Measurements from ENCODE around the gene ALAD. TPM values are rescaled to one million over a fixed set of nuclear protein-coding genes. Genes with fewer than 3 reads are reported as not detected.
"Not testable (repeated sequence)": the region's sequence is repeated elsewhere in the genome, so short reads cannot be mapped to it uniquely, and the experiment has no call there.

ALAD gene
- total RNA-seq, 1 experiment from 2014 or later: 21.0 TPM

GRCh38 chr9:113409481-113409880, 8.4 kb upstream of the ALAD start:
- peak; percentile 72 for DNase-seq

GRCh38 chr9:113406873-113407511, 5.9 kb upstream of the ALAD start:
- peak overlapping the region; percentile 98; the same call in 1 of the 2 replicates for H3K9ac ChIP-seq (ENCODE audit: low read length)
- not testable (repeated sequence) for H3K9me3 ChIP-seq (ENCODE audit: low read length); H4K20me1 ChIP-seq (ENCODE audit: insufficient read depth, low read depth, low read length); H3K4me3 ChIP-seq (ENCODE audit: low read length); H3K27me3 ChIP-seq (ENCODE audit: low read length); H2AFZ ChIP-seq (ENCODE audit: low read length); H3K27ac ChIP-seq (ENCODE audit: low read length); H3K9me2 ChIP-seq (replicated peaks; ENCODE audit: insufficient read depth, low read length)
- H3K4me1 ChIP-seq (ENCODE audit: low read length): peaks cover 32% of the 10 kb centered on the region
- peaks cover 30% of the 10 kb centered on the region for H3K79me2 ChIP-seq (ENCODE audit: low read length)
- peak; percentile 78 for DNase-seq
- H3K4me2 ChIP-seq (ENCODE audit: low read depth, low read length, poor library complexity, severe bottlenecking): peak overlapping the region; percentile 12
- peaks cover 15% of the 10 kb centered on the region for H3K36me3 ChIP-seq (ENCODE audit: insufficient read depth, low read length)

More at GRCh38 chr9:113409481-113409880, 8.4 kb upstream of the ALAD start:
- H3K4me1 ChIP-seq (ENCODE audit: low read length): peaks cover 32% of the 10 kb centered on the region
- peak overlapping the region; percentile 99 for H3K4me2 ChIP-seq (ENCODE audit: low read depth, low read length, poor library complexity, severe bottlenecking)
- no peak overlapping the region for H2AFZ ChIP-seq (ENCODE audit: low read length)
- H4K20me1 ChIP-seq (ENCODE audit: insufficient read depth, low read depth, low read length): no peaks in the 10 kb centered on the region
- H3K9me3 ChIP-seq (ENCODE audit: low read length): no peaks in the 10 kb centered on the region
- H3K9ac ChIP-seq (ENCODE audit: low read length): peak overlapping the region; percentile 98
- peaks cover 30% of the 10 kb centered on the region for H3K79me2 ChIP-seq (ENCODE audit: low read length)
- H3K9me2 ChIP-seq (replicated peaks; ENCODE audit: insufficient read depth, low read length): no peaks in the 10 kb centered on the region
- H3K36me3 ChIP-seq (ENCODE audit: insufficient read depth, low read length): peaks cover 15% of the 10 kb centered on the region
- peak overlapping the region; percentile 97 for H3K4me3 ChIP-seq (ENCODE audit: low read length)
- H3K27ac ChIP-seq (ENCODE audit: low read length): peak overlapping the region; percentile 93
- H3K27me3 ChIP-seq (ENCODE audit: low read length): no peaks in the 10 kb centered on the region

GRCh38 chr9:113406353-113406752, 5.3 kb upstream of the ALAD start:
- peaks cover 30% of the 10 kb centered on the region for H3K79me2 ChIP-seq (ENCODE audit: low read length)
- H3K27ac ChIP-seq (ENCODE audit: low read length); H3K9me2 ChIP-seq (replicated peaks; ENCODE audit: insufficient read depth, low read length); H3K4me3 ChIP-seq (ENCODE audit: low read length); H2AFZ ChIP-seq (ENCODE audit: low read length); H3K9me3 ChIP-seq (ENCODE audit: low read length); H4K20me1 ChIP-seq (ENCODE audit: insufficient read depth, low read depth, low read length); H3K27me3 ChIP-seq (ENCODE audit: low read length); H3K4me2 ChIP-seq (ENCODE audit: low read depth, low read length, poor library complexity, severe bottlenecking); DNase-seq; H3K9ac ChIP-seq (ENCODE audit: low read length): not testable (repeated sequence)
- H3K4me1 ChIP-seq (ENCODE audit: low read length): peaks cover 32% of the 10 kb centered on the region
- peaks cover 15% of the 10 kb centered on the region for H3K36me3 ChIP-seq (ENCODE audit: insufficient read depth, low read length)

DNA sequence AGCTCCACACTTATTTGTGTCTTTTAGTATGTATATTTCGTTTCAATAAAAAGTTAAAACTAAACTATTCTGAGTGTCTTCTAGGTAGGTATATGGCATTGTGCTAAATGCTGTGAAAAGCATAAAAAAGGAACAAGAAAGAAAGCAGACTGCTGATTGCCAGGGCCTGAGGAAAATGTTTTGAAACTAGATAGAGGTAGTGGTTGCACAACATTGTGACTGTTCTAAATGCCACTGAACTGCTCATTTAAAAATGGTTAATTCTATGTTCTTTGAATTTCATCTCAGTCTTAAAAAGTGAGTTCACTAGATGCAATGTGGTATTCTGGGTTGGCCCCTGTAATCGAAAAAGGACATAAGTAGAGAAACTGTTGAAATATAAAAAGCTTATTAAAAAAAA, 2.6 kb upstream of the ALAD start:
- H3K9ac ChIP-seq (ENCODE audit: low read length): no peak overlapping the region

DNA sequence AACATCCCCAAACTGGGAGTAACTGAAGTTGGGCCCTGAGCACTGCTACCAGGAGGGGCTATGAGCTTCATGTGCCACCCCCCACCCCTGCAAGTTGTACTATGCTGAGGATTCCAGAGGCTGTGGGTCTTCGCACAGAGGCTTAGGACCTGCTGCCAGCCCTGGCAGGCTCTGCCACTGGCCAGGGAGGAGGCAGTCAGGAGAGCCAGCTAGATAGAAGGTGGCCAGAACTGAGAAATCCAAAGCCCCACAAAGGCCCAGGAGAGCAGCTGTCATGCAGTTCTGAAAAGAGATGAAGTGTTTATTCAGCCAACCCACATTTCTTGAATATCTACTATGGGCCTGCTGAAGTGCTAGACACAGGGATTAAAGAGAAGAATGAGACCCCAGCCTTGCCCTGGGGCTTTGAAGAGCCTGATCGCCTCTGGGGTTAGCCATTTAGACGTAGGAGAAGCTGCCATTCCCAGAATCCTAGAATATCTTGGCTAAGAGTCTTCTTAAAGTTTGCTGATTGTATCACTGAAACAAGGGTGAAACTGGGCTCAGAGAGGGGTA, 1.4 kb downstream of the ALAD start:
- H4K20me1 ChIP-seq (ENCODE audit: insufficient read depth, low read depth, low read length): no peaks in the 10 kb centered on the region
- peak overlapping the region; percentile 85 for H3K4me2 ChIP-seq (ENCODE audit: low read depth, low read length, poor library complexity, severe bottlenecking)
- H3K79me2 ChIP-seq (ENCODE audit: low read length): peaks cover 31% of the 10 kb centered on the region
- H3K9ac ChIP-seq (ENCODE audit: low read length): peak overlapping the region; percentile 94
- H3K36me3 ChIP-seq (ENCODE audit: insufficient read depth, low read length): no peaks in the 10 kb centered on the region
- H3K4me3 ChIP-seq (ENCODE audit: low read length): peak overlapping the region; percentile 99
- H3K27me3 ChIP-seq (ENCODE audit: low read length): no peaks in the 10 kb centered on the region
- no peaks in the 10 kb centered on the region for H3K9me3 ChIP-seq (ENCODE audit: low read length)
- H3K4me1 ChIP-seq (ENCODE audit: low read length): peaks cover 16% of the 10 kb centered on the region
- no peaks in the 10 kb centered on the region for H3K9me2 ChIP-seq (replicated peaks; ENCODE audit: insufficient read depth, low read length)
- no peak for DNase-seq
- no peak overlapping the region for H2AFZ ChIP-seq (ENCODE audit: low read length)
- no peak overlapping the region for H3K27ac ChIP-seq (ENCODE audit: low read length)

More for the DNA sequence above, 2.6 kb upstream of the ALAD start:
- DNase-seq: no peak
- Histone ChIP-seq H3K9me2 (replicated peaks; ENCODE audit: insufficient read depth, low read length) (no peaks in the 10 kb centered on the region), H3K27me3 (ENCODE audit: low read length) (no peaks in the 10 kb centered on the region), H3K36me3 (ENCODE audit: insufficient read depth, low read length) (peaks cover 12% of the 10 kb centered on the region), H3K4me2 (ENCODE audit: low read depth, low read length, poor library complexity, severe bottlenecking) (no peak overlapping the region), H3K4me1 (ENCODE audit: low read length) (peaks cover 31% of the 10 kb centered on the region), H2AFZ (ENCODE audit: low read length) (no peak overlapping the region), H3K9me3 (ENCODE audit: low read length) (no peaks in the 10 kb centered on the region), H3K27ac (ENCODE audit: low read length) (no peak overlapping the region), H3K79me2 (ENCODE audit: low read length) (peaks cover 38% of the 10 kb centered on the region), H4K20me1 (ENCODE audit: insufficient read depth, low read depth, low read length) (no peaks in the 10 kb centered on the region), H3K4me3 (ENCODE audit: low read length) (no peak overlapping the region)

- no peak overlapping the region for H3K4me3 ChIP-seq (ENCODE audit: low read length)
- H3K79me2 ChIP-seq (ENCODE audit: low read length): peaks cover 31% of the 10 kb centered on the region
- H2AFZ ChIP-seq (ENCODE audit: low read length): no peak overlapping the region
- DNase-seq: no peak
- no peak overlapping the region for H3K4me2 ChIP-seq (ENCODE audit: low read depth, low read length, poor library complexity, severe bottlenecking)
- H3K36me3 ChIP-seq (ENCODE audit: insufficient read depth, low read length): no peaks in the 10 kb centered on the region
- no peak overlapping the region for H3K27ac ChIP-seq (ENCODE audit: low read length)
- H3K9me3 ChIP-seq (ENCODE audit: low read length): no peaks in the 10 kb centered on the region
- no peaks in the 10 kb centered on the region for H4K20me1 ChIP-seq (ENCODE audit: insufficient read depth, low read depth, low read length)
- peaks cover 16% of the 10 kb centered on the region for H3K4me1 ChIP-seq (ENCODE audit: low read length)
- no peaks in the 10 kb centered on the region for H3K27me3 ChIP-seq (ENCODE audit: low read length)
- no peaks in the 10 kb centered on the region for H3K9me2 ChIP-seq (replicated peaks; ENCODE audit: insufficient read depth, low read length)
- no peak overlapping the region for H3K9ac ChIP-seq (ENCODE audit: low read length)
Observed at GRCh38 chr9:113398796-113399195, 2.3 kb downstream of the ALAD start.

GRCh38 chr9:113397203-113397631, 3.9 kb downstream of the ALAD start:
- no peaks in the 10 kb centered on the region for H4K20me1 ChIP-seq (ENCODE audit: insufficient read depth, low read depth, low read length)
- H3K9me2 ChIP-seq (replicated peaks; ENCODE audit: insufficient read depth, low read length): no peaks in the 10 kb centered on the region
- DNase-seq: no peak
- no peak overlapping the region for H2AFZ ChIP-seq (ENCODE audit: low read length)
- H3K4me3 ChIP-seq (ENCODE audit: low read length): no peak overlapping the region
- peaks cover 31% of the 10 kb centered on the region for H3K79me2 ChIP-seq (ENCODE audit: low read length)
- H3K9me3 ChIP-seq (ENCODE audit: low read length): no peaks in the 10 kb centered on the region
- no peaks in the 10 kb centered on the region for H3K36me3 ChIP-seq (ENCODE audit: insufficient read depth, low read length)
- no peaks in the 10 kb centered on the region for H3K27me3 ChIP-seq (ENCODE audit: low read length)
- peaks cover 16% of the 10 kb centered on the region for H3K4me1 ChIP-seq (ENCODE audit: low read length)
- no peak overlapping the region for H3K27ac ChIP-seq (ENCODE audit: low read length)
- H3K4me2 ChIP-seq (ENCODE audit: low read depth, low read length, poor library complexity, severe bottlenecking): no peak overlapping the region
- no peak overlapping the region for H3K9ac ChIP-seq (ENCODE audit: low read length)

- Histone ChIP-seq H3K9me3 (ENCODE audit: low read length) (no peaks in the 10 kb centered on the region), H3K27ac (ENCODE audit: low read length) (no peak overlapping the region), H3K4me1 (ENCODE audit: low read length) (peaks cover 7% of the 10 kb centered on the region), H3K36me3 (ENCODE audit: insufficient read depth, low read length) (no peaks in the 10 kb centered on the region), H3K9me2 (replicated peaks; ENCODE audit: insufficient read depth, low read length) (no peaks in the 10 kb centered on the region), H3K4me2 (ENCODE audit: low read depth, low read length, poor library complexity, severe bottlenecking) (no peak overlapping the region), H3K27me3 (ENCODE audit: low read length) (no peaks in the 10 kb centered on the region), H4K20me1 (ENCODE audit: insufficient read depth, low read depth, low read length) (no peaks in the 10 kb centered on the region), H3K4me3 (ENCODE audit: low read length) (no peak overlapping the region), H2AFZ (ENCODE audit: low read length) (no peak overlapping the region), H3K9ac (ENCODE audit: low read length) (no peak overlapping the region), H3K79me2 (ENCODE audit: low read length) (peaks cover 24% of the 10 kb centered on the region)
- no peak for DNase-seq
Observed at GRCh38 chr9:113395000-113395861, 5.9 kb downstream of the ALAD start.
